Prostate gland (tissue), 2 donors: ENCODE data around the gene SPX. TPM values are rescaled to one million over a fixed set of nuclear protein-coding genes. Genes with fewer than 3 reads are reported as not detected.

Experiments used
- DNase-seq: peaks from one replicate; pipeline ENCODE4 v3.0.0-alpha.2; 2019; ENCODE audit warnings: low spot score
- H3K27ac ChIP-seq, 2 donors: fragments of 200-600 bp; sonication (generic); 2 replicates each; pipeline ENCODE4 v1.5.1; 2017 to 2019
- H3K27me3 ChIP-seq: fragments of 200-600 bp; sonication (generic); replicated peaks from 2 replicates; pipeline ENCODE4 v1.5.1; 2019; ENCODE audit not compliant: insufficient read depth
- H3K36me3 ChIP-seq, 2 donors: fragments of 200-600 bp; sonication (generic); 1 replicate in 1 of 2; 2 replicates in 1 of 2; pipeline versions ENCODE4 v1.5.1 to v1.8.1; 2017 to 2019
- H3K4me1 ChIP-seq: fragments of 200-600 bp; sonication (generic); replicated peaks from 2 replicates; pipeline ENCODE4 v1.5.1; 2019
- H3K4me3 ChIP-seq, 2 donors: fragments of 200-600 bp; sonication (generic); 2 replicates each; pipeline ENCODE4 v1.5.1; 2017 to 2019
- H3K9me3 ChIP-seq: fragments of 200-600 bp; sonication (generic); 2 replicates; pipeline ENCODE4 v1.5.1; 2017
- CTCF ChIP-seq, 4 experiments: fragments of 200-600 bp in 2 of 4; fragments of 450-650 bp in 2 of 4; sonication (generic) in 2 of 4; IDR thresholded peaks; 1 replicate in 3 of 4; 2 replicates in 1 of 4; pipeline ENCODE4 v1.5.1; 2016 to 2019; ENCODE audit warnings: antibody characterized with exemption in 4 of 4, mild to moderate bottlenecking in 2 of 4, moderate library complexity in 2 of 4
- POLR2A ChIP-seq: fragments of 450-650 bp; IDR thresholded peaks from one replicate; pipeline ENCODE4 v1.6.1; 2016; ENCODE audit warnings: antibody characterized with exemption, mild to moderate bottlenecking
- POLR2AphosphoS5 ChIP-seq: sonication (generic); formaldehyde crosslinking; IDR thresholded peaks from one replicate; pipeline ENCODE4 v1.6.1; 2017; ENCODE audit warnings: antibody characterized with exemption
- WGBS: methylation state at CpG from one replicate; pipeline ENCODE4 v1.1.5; 2018; 5-methylcytosine and 5-hydroxymethylcytosine counted together
- intact Hi-C: fragments of 100-400 bp; cut with DNase I; formaldehyde crosslinking; loops from one replicate; pipeline ENCODE4 v1.14.2; 2022
- total RNA-seq, 2 donors: library from RNA; depleted of rRNA; stranded (reverse); fragments of >200 nt; gene quantifications; one replicate each; pipeline ENCODE4 v1.1.0, GENCODE V29; 2016

Gene SPX
- total RNA-seq, 2 donors from 2014 or later = 0.51 TPM; not detected in 1

GRCh38 chr12:21559855-21560569, 33.9 kb downstream of the SPX start:
- TF ChIP-seq POLR2A (no peak), POLR2AphosphoS5 (no peak), CTCF (IDR thresholded peaks at IDR 0.05) (no peak)
- Histone ChIP-seq H3K4me3 (no peak overlapping the region), H3K36me3 (no peaks in the 10 kb centered on the region), H3K9me3 (no peaks in the 10 kb centered on the region), H3K27me3 (no peaks in the 10 kb centered on the region), H3K27ac (no peak overlapping the region), H3K4me1 (no peaks in the 10 kb centered on the region)
- no peak for DNase-seq
- intact Hi-C loops = no loop called here
- 58% methylated on average over 7 of the region's 7 CpGs for WGBS

GRCh38 chr12:21561158-21561557, 35.1 kb downstream of the SPX start:
- H3K9me3 ChIP-seq = no peaks in the 10 kb centered on the region
- no peak for DNase-seq
- no peak overlapping the region for H3K27ac ChIP-seq
- no peaks in the 10 kb centered on the region for H3K27me3 ChIP-seq
- intact Hi-C loops = no loop called here
- no peaks in the 10 kb centered on the region for H3K36me3 ChIP-seq
- 34% methylated on average over 2 of the region's 2 CpGs for WGBS
- TF ChIP-seq CTCF (IDR thresholded peaks at IDR 0.05) (no peak), POLR2A (no peak), POLR2AphosphoS5 (no peak)
- no peak overlapping the region for H3K4me3 ChIP-seq
- H3K4me1 ChIP-seq = no peaks in the 10 kb centered on the region

GRCh38 chr12:21562859-21563258, 36.8 kb downstream of the SPX start:
- Histone ChIP-seq H3K36me3 (no peaks in the 10 kb centered on the region), H3K9me3 (no peaks in the 10 kb centered on the region), H3K4me1 (no peaks in the 10 kb centered on the region), H3K4me3 (no peak overlapping the region), H3K27ac (no peak overlapping the region), H3K27me3 (no peaks in the 10 kb centered on the region)
- intact Hi-C loops = no loop called here
- WGBS = 60% methylated on average over 2 of the region's 2 CpGs
- TF ChIP-seq CTCF (IDR thresholded peaks at IDR 0.05) = no peak
- TF ChIP-seq POLR2AphosphoS5 = no peak
- no peak for TF ChIP-seq POLR2A
- no peak for DNase-seq

GRCh38 chr12:21566223-21566906, 40.3 kb downstream of the SPX start:
- H3K4me3 ChIP-seq = no peak overlapping the region
- H3K27ac ChIP-seq = no peak overlapping the region
- TF ChIP-seq POLR2A (no peak), POLR2AphosphoS5 (no peak), CTCF (IDR thresholded peaks at IDR 0.05) (no peak)
- no peaks in the 10 kb centered on the region for H3K36me3 ChIP-seq
- no peaks in the 10 kb centered on the region for H3K9me3 ChIP-seq
- intact Hi-C loops = no loop called here
- WGBS = 78% methylated on average over 5 of the region's 5 CpGs
- no peaks in the 10 kb centered on the region for H3K27me3 ChIP-seq
- H3K4me1 ChIP-seq = no peaks in the 10 kb centered on the region
- DNase-seq = no peak
